Measurements from ENCODE around the gene PTPRO. TPM values are rescaled to one million over a fixed set of nuclear protein-coding genes. Genes with fewer than 3 reads are reported as not detected.

The PTPRO gene
- total RNA-seq, 2 experiments from 2014 or later = 0.47 to 0.63 TPM

- no peaks in the 10 kb centered on the region for H3K27me3 Mint-ChIP-seq
- H3K36me3 Mint-ChIP-seq (ENCODE audit: low read depth) = peaks cover 2% of the 10 kb centered on the region
- POLR2A ChIA-PET = no interaction called here
- H3K27ac Mint-ChIP-seq = no peak overlapping the region
- ATAC-seq (no peak), DNase-seq (no peak)
- intact Hi-C loops (cut with micrococcal nuclease) = loop anchor here (10.0 kb wide), 1 partner anchor 158 kb away; no protein-coding TSS in a partner anchor
- no peak overlapping the region for H3K4me3 Mint-ChIP-seq
- no peak for TF ChIP-seq CTCF (IDR thresholded peaks at IDR 0.05)
- peaks cover 16% of the 10 kb centered on the region for H3K4me1 Mint-ChIP-seq (ENCODE audit: low read depth)
- H3K9me3 Mint-ChIP-seq = peaks cover 3% of the 10 kb centered on the region
- CTCF ChIA-PET = interaction anchor here (1.4 to 13.5 kb wide), 3 partner anchors 13 to 52 kb away, joined by 3 to 510 read pairs (median 5); no protein-coding TSS in a partner anchor
These were observed 214.1 kb downstream of the PTPRO start for GRCh38 chr12:15536446-15536845.

GRCh38 chr12:15538881-15539280 is 216.6 kb downstream of the PTPRO start:
- no peaks in the 10 kb centered on the region for H3K27me3 Mint-ChIP-seq
- peak; percentile 8 for ATAC-seq
- ChIA-PET POLR2A (interaction anchor here (1.3 kb wide), 1 partner anchor 31 kb away, joined by 3 read pairs; no protein-coding TSS in a partner anchor), CTCF (interaction anchor here (1.0 to 1.3 kb wide), 3 partner anchors 10 to 46 kb away, joined by 4 read pairs; no protein-coding TSS in a partner anchor)
- peaks cover 3% of the 10 kb centered on the region for H3K9me3 Mint-ChIP-seq
- TF ChIP-seq CTCF (IDR thresholded peaks at IDR 0.05) = no peak
- no peak overlapping the region for H3K4me3 Mint-ChIP-seq
- intact Hi-C loops (cut with micrococcal nuclease) = loop anchor here (10.0 kb wide), 1 partner anchor 156 kb away; no protein-coding TSS in a partner anchor
- H3K36me3 Mint-ChIP-seq (ENCODE audit: low read depth) = peaks cover 2% of the 10 kb centered on the region
- peaks cover 10% of the 10 kb centered on the region for H3K4me1 Mint-ChIP-seq (ENCODE audit: low read depth)
- H3K27ac Mint-ChIP-seq = peak overlapping the region; percentile 10
- peak; percentile 42 for DNase-seq

GRCh38 chr12:15540005-15540404 is 217.7 kb downstream of the PTPRO start:
- ChIA-PET POLR2A (interaction anchor here (1.3 kb wide), 1 partner anchor 30 kb away, joined by 3 read pairs; no protein-coding TSS in a partner anchor), CTCF (interaction anchor here (1.2 to 1.4 kb wide), 4 partner anchors 8 to 45 kb away, joined by 3 to 7 read pairs (median 4); no protein-coding TSS in a partner anchor)
- TF ChIP-seq CTCF (IDR thresholded peaks at IDR 0.05) = no peak
- H3K4me3 Mint-ChIP-seq = no peak overlapping the region
- ATAC-seq = no peak
- H3K27ac Mint-ChIP-seq = no peak overlapping the region
- intact Hi-C loops (cut with micrococcal nuclease) = no loop called here
- no peaks in the 10 kb centered on the region for H3K36me3 Mint-ChIP-seq (ENCODE audit: low read depth)
- H3K4me1 Mint-ChIP-seq (ENCODE audit: low read depth) = peaks cover 17% of the 10 kb centered on the region
- DNase-seq = no peak
- H3K27me3 Mint-ChIP-seq = no peaks in the 10 kb centered on the region
- no peaks in the 10 kb centered on the region for H3K9me3 Mint-ChIP-seq

- no peak overlapping the region for H3K27ac Mint-ChIP-seq
- no peak for DNase-seq
- H3K9me3 Mint-ChIP-seq = no peaks in the 10 kb centered on the region
- ChIA-PET POLR2A (no interaction called here), CTCF (interaction anchor here (1.2 to 1.4 kb wide), 3 partner anchors 8 to 44 kb away, joined by 3 to 7 read pairs (median 4); no protein-coding TSS in a partner anchor)
- intact Hi-C loops (cut with micrococcal nuclease) = no loop called here
- no peak for ATAC-seq
- H3K27me3 Mint-ChIP-seq = no peaks in the 10 kb centered on the region
- TF ChIP-seq CTCF (IDR thresholded peaks at IDR 0.05) = no peak
- H3K36me3 Mint-ChIP-seq (ENCODE audit: low read depth) = no peaks in the 10 kb centered on the region
- H3K4me1 Mint-ChIP-seq (ENCODE audit: low read depth) = peaks cover 21% of the 10 kb centered on the region
- no peak overlapping the region for H3K4me3 Mint-ChIP-seq
These were observed 218.2 kb downstream of the PTPRO start for GRCh38 chr12:15540469-15540872.

- ChIA-PET POLR2A (no interaction called here), CTCF (interaction anchor here (1.2 kb wide), 1 partner anchor 9 kb away, joined by 3 read pairs; no protein-coding TSS in a partner anchor)
- ATAC-seq (no peak), DNase-seq (no peak)
- Mint-ChIP-seq H3K27me3 (no peaks in the 10 kb centered on the region), H3K9me3 (no peaks in the 10 kb centered on the region), H3K4me3 (no peak overlapping the region), H3K27ac (no peak overlapping the region), H3K36me3 (ENCODE audit: low read depth) (no peaks in the 10 kb centered on the region), H3K4me1 (ENCODE audit: low read depth) (peaks cover 32% of the 10 kb centered on the region)
- intact Hi-C loops (cut with micrococcal nuclease) = no loop called here
- no peak for TF ChIP-seq CTCF (IDR thresholded peaks at IDR 0.05)
These were observed 219.8 kb downstream of the PTPRO start for GRCh38 chr12:15541996-15542631.

Data from activated CD8-positive, alpha-beta T cell treated with anti-CD3 and anti-CD28 coated beads for 36 hours (primary cell).